WERI-Rb-1 (cell line): ENCODE data around the gene GPX7.

Experiments
- DNase-seq: peaks from one replicate; pipeline ENCODE4 v3.0.0-alpha.2; 2020
- H3K27ac ChIP-seq: fragments of 250-450 bp; sonication (Bioruptor Pico); 2 replicates; pipeline ENCODE4 v1.5.1; 2020; ENCODE audit warnings: mild to moderate bottlenecking, moderate library complexity
- H3K27me3 ChIP-seq: fragments of 250-450 bp; sonication (Bioruptor Pico); 2 replicates; pipeline ENCODE4 v1.5.1; 2021; ENCODE audit warnings: mild to moderate bottlenecking, low read depth, moderate library complexity; ENCODE audit not compliant: insufficient read depth, severe bottlenecking
- H3K36me3 ChIP-seq: fragments of 250-450 bp; sonication (Bioruptor Pico); 2 replicates; pipeline ENCODE4 v1.5.1; 2020; ENCODE audit warnings: mild to moderate bottlenecking, moderate library complexity
- H3K4me3 ChIP-seq: 2 replicates; pipeline ENCODE4 v1.5.1; 2011; ENCODE audit warnings: low read depth, mild to moderate bottlenecking, control low read depth, low read length
- H3K9me3 ChIP-seq: fragments of 250-450 bp; sonication (Bioruptor Pico); 2 replicates; pipeline ENCODE4 v1.5.1; 2021; ENCODE audit warnings: mild to moderate bottlenecking, moderate library complexity; ENCODE audit not compliant: severe bottlenecking
- TF ChIP-seq, protein P1 (sequence below): IDR thresholded peaks from 2 replicates; pipeline ENCODE4 v1.5.1; 2011; ENCODE audit warnings: low read depth, mild to moderate bottlenecking, control low read depth, inconsistent platforms, low read length

Gene GPX7

DNA sequence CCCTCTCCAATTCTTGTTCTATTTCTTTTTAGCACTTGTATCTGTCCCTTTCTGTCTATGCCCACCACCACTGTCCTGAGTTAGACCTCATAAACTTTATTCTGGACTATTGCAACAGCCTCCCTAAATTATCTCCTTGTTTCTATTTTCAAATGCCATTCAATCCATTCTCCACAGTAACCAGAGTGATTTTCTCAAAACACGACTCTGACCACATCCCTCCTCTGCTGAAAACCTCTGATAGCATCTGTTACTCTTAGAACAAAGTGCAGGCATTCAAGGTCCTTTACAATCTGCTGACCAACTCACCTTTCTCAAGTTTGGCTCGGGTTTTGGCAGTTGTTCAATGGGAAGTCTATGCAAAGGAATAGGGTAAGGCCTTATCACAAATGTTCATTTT lies 22.8 kb upstream of the GPX7 start:
- TF ChIP-seq, protein P1, sequence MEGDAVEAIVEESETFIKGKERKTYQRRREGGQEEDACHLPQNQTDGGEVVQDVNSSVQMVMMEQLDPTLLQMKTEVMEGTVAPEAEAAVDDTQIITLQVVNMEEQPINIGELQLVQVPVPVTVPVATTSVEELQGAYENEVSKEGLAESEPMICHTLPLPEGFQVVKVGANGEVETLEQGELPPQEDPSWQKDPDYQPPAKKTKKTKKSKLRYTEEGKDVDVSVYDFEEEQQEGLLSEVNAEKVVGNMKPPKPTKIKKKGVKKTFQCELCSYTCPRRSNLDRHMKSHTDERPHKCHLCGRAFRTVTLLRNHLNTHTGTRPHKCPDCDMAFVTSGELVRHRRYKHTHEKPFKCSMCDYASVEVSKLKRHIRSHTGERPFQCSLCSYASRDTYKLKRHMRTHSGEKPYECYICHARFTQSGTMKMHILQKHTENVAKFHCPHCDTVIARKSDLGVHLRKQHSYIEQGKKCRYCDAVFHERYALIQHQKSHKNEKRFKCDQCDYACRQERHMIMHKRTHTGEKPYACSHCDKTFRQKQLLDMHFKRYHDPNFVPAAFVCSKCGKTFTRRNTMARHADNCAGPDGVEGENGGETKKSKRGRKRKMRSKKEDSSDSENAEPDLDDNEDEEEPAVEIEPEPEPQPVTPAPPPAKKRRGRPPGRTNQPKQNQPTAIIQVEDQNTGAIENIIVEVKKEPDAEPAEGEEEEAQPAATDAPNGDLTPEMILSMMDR = no peak
- Histone ChIP-seq H3K27me3 (no peaks in the 10 kb centered on the region), H3K9me3 (no peaks in the 10 kb centered on the region), H3K27ac (no peak overlapping the region), H3K4me3 (no peak overlapping the region), H3K36me3 (no peaks in the 10 kb centered on the region)
- no peak for DNase-seq

DNA sequence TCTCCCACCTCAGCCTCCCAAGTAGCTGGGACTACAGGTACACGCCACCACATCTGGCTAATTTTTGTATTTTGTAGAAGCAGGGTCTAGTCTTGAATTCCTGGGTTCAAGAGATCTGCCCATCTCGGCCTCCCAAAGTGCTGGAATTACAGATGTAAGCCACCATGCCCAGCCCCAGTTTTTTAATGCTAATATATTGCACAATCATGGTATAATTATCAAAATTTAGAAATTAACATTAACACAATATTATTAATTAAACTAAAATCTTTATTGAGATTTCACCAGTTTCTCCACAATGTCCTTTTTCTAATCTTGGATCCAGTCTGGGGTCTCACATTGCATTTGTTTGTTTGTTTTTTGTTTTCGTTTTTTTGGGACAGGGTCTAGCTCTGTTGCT lies 21.9 kb upstream of the GPX7 start:
- H3K4me3 ChIP-seq = no peak overlapping the region
- no peaks in the 10 kb centered on the region for H3K36me3 ChIP-seq
- DNase-seq = no peak
- H3K27me3 ChIP-seq = no peaks in the 10 kb centered on the region
- no peaks in the 10 kb centered on the region for H3K9me3 ChIP-seq
- TF ChIP-seq, protein P1 = no peak
- no peak overlapping the region for H3K27ac ChIP-seq

DNA sequence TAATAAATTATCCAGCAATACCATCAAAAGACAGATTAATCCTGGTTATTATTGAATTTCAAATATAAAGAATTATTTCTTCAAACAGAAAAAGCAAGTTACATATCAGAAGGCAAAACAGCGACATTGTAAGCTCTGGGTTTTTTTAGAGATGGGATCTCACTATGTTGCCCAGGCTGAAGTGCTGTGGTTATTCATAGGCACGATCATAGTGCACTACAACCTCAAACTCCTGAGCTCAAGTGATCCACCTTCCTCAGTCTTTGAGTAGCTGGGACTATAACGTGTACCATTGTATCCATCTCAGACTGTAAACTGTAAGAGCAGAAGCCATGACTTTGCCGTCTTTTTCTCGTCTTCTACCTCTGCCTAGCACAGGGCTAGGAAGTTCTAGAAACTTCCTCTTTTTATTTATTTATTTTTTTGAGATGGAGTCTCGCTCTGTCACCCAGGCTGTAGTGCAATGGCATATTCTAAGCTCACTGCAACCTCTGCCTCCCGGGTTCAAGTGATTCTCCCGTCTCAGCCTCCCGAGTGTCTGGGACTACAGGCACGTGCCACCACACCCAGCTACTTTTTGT lies 20.0 kb upstream of the GPX7 start:
- Histone ChIP-seq H3K36me3 (no peaks in the 10 kb centered on the region), H3K9me3 (no peaks in the 10 kb centered on the region), H3K27me3 (no peaks in the 10 kb centered on the region), H3K4me3 (no peak overlapping the region), H3K27ac (no peak overlapping the region)
- no peak for DNase-seq
- TF ChIP-seq, protein P1 = no peak

DNA sequence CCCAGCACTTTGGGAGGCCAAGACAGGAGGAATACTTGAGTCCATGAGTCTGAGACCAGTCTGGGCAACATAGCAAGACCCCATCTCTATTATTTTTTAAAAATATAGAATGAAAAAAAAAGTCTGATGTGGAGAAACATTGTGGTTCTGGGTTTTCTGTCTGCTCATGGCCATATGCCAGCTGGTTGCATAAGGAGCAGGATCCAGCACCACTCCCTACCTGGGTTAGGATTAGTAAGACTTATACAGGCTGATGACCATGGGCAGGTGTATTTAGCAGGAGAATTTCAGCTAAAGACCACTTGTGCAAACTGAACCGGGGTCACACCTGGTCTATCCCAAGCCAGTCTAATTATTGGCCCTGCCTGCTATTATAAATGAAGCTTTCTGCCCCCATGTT lies 16.7 kb upstream of the GPX7 start:
- H3K9me3 ChIP-seq = no peaks in the 10 kb centered on the region
- no peaks in the 10 kb centered on the region for H3K27me3 ChIP-seq
- TF ChIP-seq, protein P1 = no peak
- no peak for DNase-seq
- no peaks in the 10 kb centered on the region for H3K36me3 ChIP-seq
- H3K27ac ChIP-seq = no peak overlapping the region
- no peak overlapping the region for H3K4me3 ChIP-seq

DNA sequence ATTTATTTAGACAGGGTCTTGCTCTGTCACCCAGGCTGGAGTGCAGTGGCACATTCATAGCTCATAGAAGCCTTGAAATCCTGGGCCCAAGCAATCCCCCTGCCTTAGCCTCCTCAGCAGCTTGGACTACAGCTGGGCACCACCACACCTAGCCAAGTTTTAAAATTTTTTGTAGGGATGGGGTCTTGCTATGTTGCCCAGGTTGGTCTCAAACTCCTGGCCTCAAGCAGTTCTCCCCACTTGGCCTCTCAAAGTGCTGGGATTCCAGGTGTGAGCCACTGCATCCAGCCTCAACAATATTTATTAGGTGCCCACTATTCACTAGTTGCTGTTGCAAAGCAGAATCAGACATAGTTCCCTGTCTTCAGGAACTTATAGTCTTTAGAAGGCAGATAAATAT lies 14.1 kb upstream of the GPX7 start:
- no peak for DNase-seq
- TF ChIP-seq, protein P1 = no peak
- H3K27ac ChIP-seq = no peak overlapping the region
- H3K27me3 ChIP-seq = no peaks in the 10 kb centered on the region
- no peaks in the 10 kb centered on the region for H3K36me3 ChIP-seq
- H3K4me3 ChIP-seq = no peak overlapping the region
- H3K9me3 ChIP-seq = no peaks in the 10 kb centered on the region

DNA sequence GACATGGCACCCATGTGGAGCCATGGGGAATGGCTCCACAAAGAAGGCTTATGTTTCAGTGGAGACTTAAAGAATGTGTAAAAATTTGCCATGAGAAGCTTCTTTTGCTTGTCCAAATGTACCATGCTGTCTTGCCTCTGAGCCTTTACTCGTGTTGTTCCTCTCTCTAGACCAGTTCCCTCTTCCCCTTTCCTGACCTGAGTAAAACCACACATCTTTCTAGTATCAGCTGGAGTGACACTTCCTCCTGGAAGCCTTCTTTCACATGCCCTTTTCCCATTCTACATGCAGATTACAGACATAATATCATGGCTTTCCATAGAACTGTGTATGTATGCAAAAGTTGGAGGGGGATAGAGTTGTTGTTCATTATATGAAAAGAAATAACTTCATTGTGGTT lies 13.6 kb upstream of the GPX7 start:
- no peaks in the 10 kb centered on the region for H3K36me3 ChIP-seq
- no peaks in the 10 kb centered on the region for H3K27me3 ChIP-seq
- no peak overlapping the region for H3K27ac ChIP-seq
- no peak for DNase-seq
- H3K9me3 ChIP-seq = no peaks in the 10 kb centered on the region
- TF ChIP-seq, protein P1 = no peak
- no peak overlapping the region for H3K4me3 ChIP-seq
